BE2C (cell line): Measurements from ENCODE around the gene OTUD3.

Experiments used
- DNase-seq: peaks from one replicate; pipeline ENCODE4 v3.0.0-alpha.2; 2020
- H3K27me3 ChIP-seq: fragments of 250-450 bp; sonication (Bioruptor Pico); 2 replicates; pipeline ENCODE4 v1.5.1; 2020; ENCODE audit warnings: mild to moderate bottlenecking
- H3K36me3 ChIP-seq: fragments of 250-450 bp; sonication (Bioruptor Pico); 2 replicates; pipeline ENCODE4 v1.5.1; 2020; ENCODE audit warnings: mild to moderate bottlenecking
- H3K4me1 ChIP-seq: fragments of 250-450 bp; sonication (Bioruptor Pico); 2 replicates; pipeline ENCODE4 v1.5.1; 2020
- H3K4me3 ChIP-seq: 2 replicates; pipeline ENCODE4 v1.5.1; 2011; ENCODE audit warnings: low read depth, low read length
- H3K9me3 ChIP-seq: fragments of 250-450 bp; sonication (Bioruptor Pico); 2 replicates; pipeline ENCODE4 v1.5.1; 2020
- TF ChIP-seq, protein P1 (sequence below): IDR thresholded peaks from 2 replicates; pipeline ENCODE4 v1.5.1; 2012; ENCODE audit warnings: mild to moderate bottlenecking, low read depth, low read length

Gene OTUD3

GRCh38 chr1:19884312-19884711, 2.1 kb downstream of the OTUD3 start:
- DNase-seq, result no peak
- Histone ChIP-seq H3K4me1 (no peaks in the 10 kb centered on the region), H3K9me3 (no peaks in the 10 kb centered on the region), H3K27me3 (no peaks in the 10 kb centered on the region), H3K36me3 (no peaks in the 10 kb centered on the region; the same call in 1 of the 2 replicates), H3K4me3 (no peak overlapping the region; the same call in 1 of the 2 replicates)
- TF ChIP-seq, protein P1, sequence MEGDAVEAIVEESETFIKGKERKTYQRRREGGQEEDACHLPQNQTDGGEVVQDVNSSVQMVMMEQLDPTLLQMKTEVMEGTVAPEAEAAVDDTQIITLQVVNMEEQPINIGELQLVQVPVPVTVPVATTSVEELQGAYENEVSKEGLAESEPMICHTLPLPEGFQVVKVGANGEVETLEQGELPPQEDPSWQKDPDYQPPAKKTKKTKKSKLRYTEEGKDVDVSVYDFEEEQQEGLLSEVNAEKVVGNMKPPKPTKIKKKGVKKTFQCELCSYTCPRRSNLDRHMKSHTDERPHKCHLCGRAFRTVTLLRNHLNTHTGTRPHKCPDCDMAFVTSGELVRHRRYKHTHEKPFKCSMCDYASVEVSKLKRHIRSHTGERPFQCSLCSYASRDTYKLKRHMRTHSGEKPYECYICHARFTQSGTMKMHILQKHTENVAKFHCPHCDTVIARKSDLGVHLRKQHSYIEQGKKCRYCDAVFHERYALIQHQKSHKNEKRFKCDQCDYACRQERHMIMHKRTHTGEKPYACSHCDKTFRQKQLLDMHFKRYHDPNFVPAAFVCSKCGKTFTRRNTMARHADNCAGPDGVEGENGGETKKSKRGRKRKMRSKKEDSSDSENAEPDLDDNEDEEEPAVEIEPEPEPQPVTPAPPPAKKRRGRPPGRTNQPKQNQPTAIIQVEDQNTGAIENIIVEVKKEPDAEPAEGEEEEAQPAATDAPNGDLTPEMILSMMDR, result no peak

DNA sequence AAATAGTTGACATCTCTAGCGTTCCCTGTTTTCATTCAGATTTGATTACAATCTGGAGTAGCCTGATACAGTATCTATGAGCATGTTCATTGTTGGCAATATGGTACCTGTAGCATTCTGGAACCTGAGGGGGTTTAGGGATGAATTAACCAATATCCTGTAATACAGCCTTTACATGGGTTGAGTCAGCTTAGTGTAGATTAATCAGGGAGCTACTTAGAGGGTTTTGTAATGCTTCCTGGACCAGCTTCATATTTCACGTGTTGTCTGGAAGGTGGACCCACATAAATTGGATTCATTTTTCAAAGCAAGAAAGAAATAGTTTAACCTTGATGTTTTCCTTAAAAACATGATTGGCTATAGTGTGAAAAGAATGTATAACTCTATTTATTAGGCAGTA, 3.6 kb downstream of the OTUD3 start:
- Histone ChIP-seq H3K4me3 (no peak overlapping the region), H3K4me1 (no peaks in the 10 kb centered on the region), H3K36me3 (no peaks in the 10 kb centered on the region; the same call in none of the 2 replicates), H3K27me3 (no peaks in the 10 kb centered on the region), H3K9me3 (no peaks in the 10 kb centered on the region)
- DNase-seq, result no peak
- TF ChIP-seq, protein P1, result no peak

DNA sequence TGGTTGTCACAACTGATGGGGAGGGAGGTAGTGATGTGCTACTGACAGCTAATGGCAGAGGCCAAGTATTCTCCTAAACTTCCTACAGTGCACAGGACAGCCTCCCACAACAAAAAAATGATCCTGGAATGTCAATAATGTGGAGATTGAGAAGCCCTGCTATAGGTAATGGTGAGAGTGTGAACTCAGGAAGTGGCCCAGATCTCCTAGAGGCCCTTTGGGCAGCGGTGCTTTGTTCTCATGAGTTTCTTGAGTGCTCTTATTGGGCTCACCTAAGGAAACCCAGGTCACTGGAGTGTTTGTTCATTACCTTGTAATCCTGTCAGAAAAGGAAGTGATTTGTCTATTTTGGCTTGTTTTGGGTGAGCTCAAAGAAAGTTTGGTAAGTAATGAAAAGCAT, 5.9 kb downstream of the OTUD3 start:
- no peaks in the 10 kb centered on the region for H3K27me3 ChIP-seq
- H3K9me3 ChIP-seq, result no peaks in the 10 kb centered on the region
- DNase-seq, result no peak
- H3K36me3 ChIP-seq, result peaks cover 13% of the 10 kb centered on the region
- no peak overlapping the region for H3K4me3 ChIP-seq
- H3K4me1 ChIP-seq, result no peaks in the 10 kb centered on the region
- TF ChIP-seq, protein P1, result no peak

GRCh38 chr1:19889656-19890055, 7.5 kb downstream of the OTUD3 start:
- Histone ChIP-seq H3K36me3 (peaks cover 19% of the 10 kb centered on the region), H3K4me3 (no peak overlapping the region), H3K9me3 (no peaks in the 10 kb centered on the region), H3K27me3 (no peaks in the 10 kb centered on the region), H3K4me1 (no peaks in the 10 kb centered on the region)
- no peak for DNase-seq
- TF ChIP-seq, protein P1, result no peak

DNA sequence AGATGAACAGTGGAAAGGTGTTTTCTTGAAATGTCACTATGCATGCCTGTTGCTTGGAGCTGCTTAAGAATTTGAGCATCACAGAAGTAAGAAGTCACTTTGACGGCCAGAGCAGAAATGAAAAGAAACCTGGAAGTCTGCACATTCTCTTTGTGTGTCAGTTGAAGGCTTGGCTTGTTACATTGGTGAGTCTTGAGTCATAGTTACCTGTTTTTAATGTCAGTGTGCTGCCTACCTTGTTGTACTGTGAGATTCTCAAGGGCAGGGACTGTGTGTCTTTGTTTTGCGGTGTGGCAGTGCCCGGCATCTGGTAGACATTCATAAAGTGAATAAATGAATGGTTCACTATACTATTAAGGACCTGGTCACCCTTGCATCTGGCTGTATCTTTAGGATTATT, 9.9 kb downstream of the OTUD3 start:
- H3K9me3 ChIP-seq, result no peaks in the 10 kb centered on the region
- DNase-seq, result no peak
- H3K36me3 ChIP-seq, result peaks cover 19% of the 10 kb centered on the region
- no peaks in the 10 kb centered on the region for H3K27me3 ChIP-seq
- TF ChIP-seq, protein P1, result no peak
- no peaks in the 10 kb centered on the region for H3K4me1 ChIP-seq
- H3K4me3 ChIP-seq, result no peak overlapping the region

- Histone ChIP-seq H3K36me3 (peaks cover 19% of the 10 kb centered on the region), H3K9me3 (no peaks in the 10 kb centered on the region), H3K4me1 (no peaks in the 10 kb centered on the region), H3K4me3 (no peak overlapping the region), H3K27me3 (no peaks in the 10 kb centered on the region)
- TF ChIP-seq, protein P1, result no peak
- DNase-seq, result no peak
These were observed 10.5 kb downstream of the OTUD3 start for GRCh38 chr1:19892628-19893168.
